ENCODE results near the gene GNAT1.

The GNAT1 gene

GRCh38 chr3:50168388-50168787 lies 23.0 kb upstream of the GNAT1 start:
- TF ChIP-seq CTCF (IDR thresholded peaks at IDR 0.05; ENCODE audit: insufficient read depth, low read length, missing control alignments), result no peak
- ChIA-PET CTCF (interaction anchor here (25.9 kb wide), 1 partner anchor 21 kb away, joined by 283 read pairs; the partner anchor contains the start of gene GNAT1), POLR2A (no interaction called here)
- no peak overlapping the region for H3K4me3 ChIP-seq (ENCODE audit: low read depth, low read length)
- no peak for DNase-seq (ENCODE audit: low read depth, low spot score)

- ChIA-PET CTCF (interaction anchor here (25.9 kb wide), 1 partner anchor 20 kb away, joined by 283 read pairs; the partner anchor contains the start of gene GNAT1), POLR2A (no interaction called here)
- DNase-seq (ENCODE audit: low read depth, low spot score), result no peak
- no peak for TF ChIP-seq CTCF (IDR thresholded peaks at IDR 0.05; ENCODE audit: insufficient read depth, low read length, missing control alignments)
- H3K4me3 ChIP-seq (ENCODE audit: low read depth, low read length), result no peak overlapping the region
Measured at GRCh38 chr3:50168791-50169190, 22.6 kb upstream of the GNAT1 start.

- no peak for DNase-seq (ENCODE audit: low read depth, low spot score)
- ChIA-PET CTCF (interaction anchor here (1.4 to 25.9 kb wide), 2 partner anchors 20 to 47 kb away, joined by 3 to 283 read pairs; partner anchors contain the start of gene GNAT1), POLR2A (no interaction called here)
- no peak for TF ChIP-seq CTCF (IDR thresholded peaks at IDR 0.05; ENCODE audit: insufficient read depth, low read length, missing control alignments)
- no peak overlapping the region for H3K4me3 ChIP-seq (ENCODE audit: low read depth, low read length)
Measured at GRCh38 chr3:50169232-50169832, 22.1 kb upstream of the GNAT1 start.

- H3K4me3 ChIP-seq (ENCODE audit: low read depth, low read length), result no peak overlapping the region
- TF ChIP-seq CTCF (IDR thresholded peaks at IDR 0.05; ENCODE audit: insufficient read depth, low read length, missing control alignments), result no peak
- ChIA-PET CTCF (interaction anchor here (1.4 to 25.9 kb wide), 2 partner anchors 19 to 48 kb away, joined by 3 to 283 read pairs; partner anchors contain the start of gene GNAT1), POLR2A (no interaction called here)
- DNase-seq (ENCODE audit: low read depth, low spot score), result no peak
Measured at GRCh38 chr3:50169858-50170257, 21.6 kb upstream of the GNAT1 start.

- no peak for DNase-seq (ENCODE audit: low read depth, low spot score)
- TF ChIP-seq CTCF (IDR thresholded peaks at IDR 0.05; ENCODE audit: insufficient read depth, low read length, missing control alignments), result no peak
- no peak overlapping the region for H3K4me3 ChIP-seq (ENCODE audit: low read depth, low read length)
- ChIA-PET CTCF (interaction anchor here (0.9 to 25.9 kb wide), 2 partner anchors 18 to 50 kb away, joined by 3 to 283 read pairs; partner anchors contain the start of gene GNAT1), POLR2A (no interaction called here)
Measured at GRCh38 chr3:50170689-50171088, 20.7 kb upstream of the GNAT1 start.

- ChIA-PET POLR2A (no interaction called here), CTCF (interaction anchor here (0.8 to 25.9 kb wide), 5 partner anchors 16 to 101 kb away, joined by 3 to 283 read pairs (median 4); partner anchors contain the start of gene GNAT1)
- no peak for DNase-seq (ENCODE audit: low read depth, low spot score)
- no peak for TF ChIP-seq CTCF (IDR thresholded peaks at IDR 0.05; ENCODE audit: insufficient read depth, low read length, missing control alignments)
- H3K4me3 ChIP-seq (ENCODE audit: low read depth, low read length), result no peak overlapping the region
Measured at GRCh38 chr3:50171540-50172301, 19.7 kb upstream of the GNAT1 start.
